Psoas muscle (tissue), 8 donors: ENCODE results near the gene FLVCR2. TPM values are rescaled to one million over a fixed set of nuclear protein-coding genes. Genes with fewer than 3 reads are reported as not detected.

Source experiments
- ATAC-seq, 4 donors: fragments of 200-7000 bp; cut with Tn5 transposase; one replicate each; pipeline ENCODE4 v1.9.1; 2020; ENCODE audit warnings: moderate library complexity in 3 of 4, mild to moderate bottlenecking in 2 of 4
- DNase-seq, 2 donors: peaks; one replicate each; pipeline ENCODE4 v3.0.0-alpha.2; 2020
- H3K27ac ChIP-seq: fragments of 200-600 bp; one replicate; pipeline ENCODE4 v1.8.0; 2022
- H3K27me3 ChIP-seq, 3 donors: fragments of 200-600 bp in 1 of 3; one replicate each; pipeline versions ENCODE4 v1.6.1 to v1.8.0; 2013 to 2022; ENCODE audit warnings: low read length in 2 of 3, mild to moderate bottlenecking in 2 of 3, moderate library complexity in 1 of 3; ENCODE audit not compliant: insufficient read depth in 3 of 3
- H3K36me3 ChIP-seq, 2 donors: fragments of 200-600 bp in 1 of 2; one replicate each; pipeline versions ENCODE4 v1.6.1 to v1.8.0; 2013 to 2022; ENCODE audit warnings: low read depth in 1 of 2, mild to moderate bottlenecking in 1 of 2, moderate library complexity in 1 of 2; ENCODE audit not compliant: insufficient read depth in 1 of 2
- H3K4me1 ChIP-seq: fragments of 200-600 bp; one replicate; pipeline ENCODE4 v1.8.0; 2022
- H3K4me3 ChIP-seq: fragments of 200-600 bp; one replicate; pipeline ENCODE4 v1.8.0; 2022; ENCODE audit warnings: mild to moderate bottlenecking
- H3K9me3 ChIP-seq: fragments of 200-600 bp; one replicate; pipeline ENCODE4 v1.8.0; 2022
- CTCF ChIP-seq: fragments of 200-600 bp; IDR thresholded peaks from one replicate; pipeline ENCODE4 v1.8.0; 2022; ENCODE audit warnings: antibody characterized with exemption
- WGBS, 3 donors: extraction: QIAGEN DNeasy Blood & Tissue Kit; methylation state at CpG; one replicate each; pipeline versions ENCODE4 v1.1.6 to v1.1.7; 2013; 5-methylcytosine and 5-hydroxymethylcytosine counted together
- intact Hi-C, 2 donors: fragments of 100-400 bp; cut with DNase I; formaldehyde crosslinking; loops; one replicate each; pipeline versions ENCODE4 v1.11.0 to v1.14.2; 2022
- polyA plus RNA-seq, 3 donors: library from polyadenylated mRNA; stranded (reverse); fragments of 200-250 nt; gene quantifications; one replicate each; pipeline ENCODE4 v1.2.3, GENCODE V29; 2013
- total RNA-seq, 4 donors: library from RNA; stranded (reverse); fragmentation: NEBNext Ultra II Directional in 2 of 4; extraction: Animal tissue kit (Norgen Biotek cat#: 25700) in 2 of 4; gene quantifications; one replicate each; pipeline versions ENCODE4 v1.2.1 to v1.2.4, GENCODE V29; 2021 to 2023
- donor health status: healthy with polysubstance abuse.
- donor health status: DM: no; HTN: no; CAD: no; lungs with moderate emphysema.
- donor health status: Bipolar disorder and iron deficiency.
- donor health status: healthy.
- donor health status: DM: yes; HTN: yes; CAD: no.
- donor health status: DM: no; HTN: no; CAD: no.
- donor health status: DM: no; HTN: no; CAD: no.
- donor health status: DM: yes; HTN: yes; CAD: no.

FLVCR2 gene
- total and polyA plus RNA-seq, 7 donors, result 0.71 to 9.8 (median 5.3) TPM

- 70 to 82% (median 72%) methylated on average over 4 of the region's 4 CpGs for WGBS, 3 donors
- Histone ChIP-seq H3K4me1 (no peaks in the 10 kb centered on the region), H3K27me3 (no peaks in the 10 kb centered on the region), H3K9me3 (peaks cover 4% of the 10 kb centered on the region), H3K4me3 (no peak overlapping the region), H3K36me3 (no peaks in the 10 kb centered on the region), H3K27ac (no peak overlapping the region)
- DNase-seq (no peak), ATAC-seq (no peak)
- intact Hi-C loops, result no loop called here
- no peak for TF ChIP-seq CTCF
Observed at GRCh38 chr14:75553761-75554364, 24.6 kb upstream of the FLVCR2 start.

- ATAC-seq (no peak), DNase-seq (no peak)
- TF ChIP-seq CTCF, result no peak
- Histone ChIP-seq H3K4me3 (no peak overlapping the region), H3K27me3 (no peaks in the 10 kb centered on the region), H3K4me1 (no peaks in the 10 kb centered on the region), H3K27ac (no peak overlapping the region), H3K9me3 (peaks cover 4% of the 10 kb centered on the region), H3K36me3 (no peaks in the 10 kb centered on the region)
- WGBS, 3 donors, result 46 to 62% (median 47%) methylated on average over 2 of the region's 2 CpGs
- intact Hi-C loops, result no loop called here
Observed at GRCh38 chr14:75554482-75554881, 23.9 kb upstream of the FLVCR2 start.

- ATAC-seq (no peak), DNase-seq (no peak)
- intact Hi-C loops, result loop anchor here in 1 of 2 donors (5.0 kb wide), 1 partner anchor 66 kb away; no protein-coding TSS in a partner anchor
- no peak overlapping the region for H3K4me3 ChIP-seq
- no peaks in the 10 kb centered on the region for H3K27me3 ChIP-seq
- 78 to 82% (median 81%) methylated on average over 5 of the region's 5 CpGs for WGBS, 3 donors
- H3K36me3 ChIP-seq, result no peaks in the 10 kb centered on the region
- peaks cover 4% of the 10 kb centered on the region for H3K9me3 ChIP-seq
- H3K27ac ChIP-seq, result no peak overlapping the region
- no peak for TF ChIP-seq CTCF
- peaks cover 14% of the 10 kb centered on the region for H3K4me1 ChIP-seq
Observed at GRCh38 chr14:75558440-75558839, 20.0 kb upstream of the FLVCR2 start.

- no peak for ATAC-seq
- no peak for DNase-seq
- Histone ChIP-seq H3K4me3 (no peak overlapping the region), H3K9me3 (peaks cover 4% of the 10 kb centered on the region), H3K27me3 (no peaks in the 10 kb centered on the region), H3K4me1 (peaks cover 18% of the 10 kb centered on the region), H3K27ac (no peak overlapping the region), H3K36me3 (no peaks in the 10 kb centered on the region)
- intact Hi-C loops, result loop anchor here in 1 of 2 donors (5.0 kb wide), 1 partner anchor 67 kb away; no protein-coding TSS in a partner anchor
- no peak for TF ChIP-seq CTCF
- WGBS, 3 donors, result 75 to 85% (median 80%) methylated on average over 5 to 6 of the region's 6 CpGs
Observed at GRCh38 chr14:75559045-75559444, 19.4 kb upstream of the FLVCR2 start.
